Brain pericyte (primary cell): ENCODE measurements around the gene CADM4.
"Not testable (repeated sequence)": the region's sequence is repeated elsewhere in the genome, so short reads cannot be mapped to it uniquely, and the experiment has no call there.

Experiments used
- DNase-seq: peaks from one replicate; pipeline ENCODE4 v3.0.0-alpha.2; 2012; ENCODE audit warnings: low read depth, low spot score

CADM4 gene

DNA sequence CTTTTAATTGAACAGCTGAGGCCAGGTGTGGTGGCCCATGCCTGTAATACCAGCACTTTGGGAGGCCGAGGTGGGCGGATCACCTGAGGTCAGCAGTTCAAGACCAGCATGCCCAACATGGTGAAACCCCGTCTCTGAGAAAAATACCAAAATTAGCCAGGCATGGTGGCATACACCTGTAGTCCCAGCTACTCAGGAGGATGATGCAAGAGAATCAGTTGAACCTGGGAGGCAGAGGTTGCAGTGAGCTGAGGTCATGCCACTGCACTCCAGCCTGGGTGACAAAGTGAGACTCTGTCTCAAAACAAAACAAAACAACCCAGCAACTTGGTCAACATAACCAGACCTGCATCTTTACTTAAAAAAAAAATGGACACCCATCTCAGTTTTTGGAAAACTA is 52.6 kb downstream of the CADM4 start:
- not testable (repeated sequence) for DNase-seq

DNA sequence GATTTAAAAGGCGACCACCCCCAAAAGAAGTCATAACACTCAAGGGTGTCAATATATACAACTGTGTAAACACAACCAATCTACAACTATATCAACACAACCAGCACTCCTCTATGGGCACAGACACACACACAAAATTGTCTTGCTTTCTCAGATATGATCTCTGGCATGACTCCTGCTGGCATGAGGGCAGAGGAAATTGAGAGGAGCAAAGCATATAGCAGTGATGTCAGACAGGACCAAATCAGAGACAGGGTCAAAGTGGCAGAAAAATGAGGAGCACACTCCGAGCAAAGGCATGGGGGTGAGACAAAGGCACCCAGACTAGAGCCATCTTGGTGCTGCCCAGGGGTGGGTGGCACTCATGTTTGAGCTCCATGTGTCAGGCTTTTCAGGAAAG is 53.3 kb downstream of the CADM4 start:
- no peak for DNase-seq

DNA sequence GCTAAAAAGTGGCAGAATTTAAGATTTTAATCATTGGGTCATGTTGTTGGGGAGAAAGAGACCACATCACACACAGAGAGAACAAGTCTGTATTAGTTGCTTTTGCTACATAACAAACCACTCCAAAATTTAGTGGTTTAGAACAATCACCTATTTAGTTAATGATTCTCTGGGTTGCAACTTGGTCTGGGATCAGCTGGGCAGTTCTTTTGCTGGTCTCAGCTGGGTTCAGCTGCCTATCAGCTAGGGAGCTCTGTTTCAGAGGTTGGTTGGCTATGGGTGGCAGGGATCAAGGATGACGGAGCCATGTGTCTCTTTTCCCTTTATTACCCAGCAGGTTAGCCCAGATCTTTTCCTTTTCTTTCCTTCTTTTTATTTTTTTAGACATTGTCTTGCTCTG is 55.2 kb downstream of the CADM4 start:
- no peak for DNase-seq

DNA sequence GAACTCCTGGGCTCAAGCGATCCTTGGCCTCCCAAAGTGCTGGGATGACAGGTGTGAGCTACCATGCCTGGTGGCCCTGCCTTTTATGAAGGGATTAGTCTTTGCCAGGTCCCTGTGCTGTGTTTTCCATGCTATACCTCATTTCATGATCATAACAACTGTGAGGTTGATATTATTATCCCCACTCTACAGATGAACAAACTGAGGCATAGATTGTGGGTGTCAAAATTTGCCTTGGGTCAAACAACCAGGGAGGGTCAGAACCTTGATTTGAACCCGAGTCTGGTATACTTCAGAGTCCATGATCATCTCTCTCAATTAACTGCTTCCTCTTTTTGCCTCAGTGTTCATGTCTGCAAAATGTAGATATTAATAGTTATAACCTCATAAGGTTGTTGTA is 57.2 kb downstream of the CADM4 start:
- DNase-seq = no peak

DNA sequence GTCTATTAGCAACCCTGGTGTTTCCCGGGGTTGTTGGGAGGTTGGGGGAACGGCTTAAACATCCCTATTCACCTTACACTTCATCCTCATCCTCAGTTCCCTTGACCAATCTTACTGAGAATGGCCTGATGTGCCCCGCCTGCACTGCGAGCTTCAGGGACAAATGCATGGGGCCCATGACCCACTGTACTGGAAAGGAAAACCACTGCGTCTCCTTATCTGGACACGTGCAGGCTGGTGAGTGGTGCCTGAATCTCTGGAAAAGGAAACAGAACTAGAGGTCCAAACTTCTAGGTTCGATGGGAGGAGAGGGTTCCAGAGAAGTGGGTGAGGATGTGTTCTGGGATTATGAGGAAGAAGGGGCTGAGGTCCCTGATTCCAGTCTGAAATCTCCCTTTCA is 58.2 kb downstream of the CADM4 start:
- no peak for DNase-seq

DNA sequence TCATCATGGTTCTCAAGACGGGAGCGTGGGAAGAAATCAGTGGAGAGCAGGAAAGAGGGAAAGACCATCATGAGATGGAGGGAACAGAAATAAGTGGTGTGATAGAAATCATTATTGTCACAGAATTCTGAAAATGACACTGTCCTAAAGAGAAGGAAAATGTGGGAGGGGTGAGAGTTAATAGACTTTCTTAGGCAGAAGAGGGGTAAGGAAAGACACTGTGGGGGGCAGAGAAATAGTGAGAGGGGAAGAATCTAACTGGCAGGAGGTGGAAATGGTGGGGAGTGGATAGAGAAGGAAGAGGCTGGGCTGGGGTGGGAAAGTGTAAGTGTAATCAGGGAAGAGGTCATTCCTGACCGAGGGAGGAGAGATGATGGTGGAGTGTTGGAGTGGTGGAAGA is 60.9 kb downstream of the CADM4 start:
- no peak for DNase-seq

DNA sequence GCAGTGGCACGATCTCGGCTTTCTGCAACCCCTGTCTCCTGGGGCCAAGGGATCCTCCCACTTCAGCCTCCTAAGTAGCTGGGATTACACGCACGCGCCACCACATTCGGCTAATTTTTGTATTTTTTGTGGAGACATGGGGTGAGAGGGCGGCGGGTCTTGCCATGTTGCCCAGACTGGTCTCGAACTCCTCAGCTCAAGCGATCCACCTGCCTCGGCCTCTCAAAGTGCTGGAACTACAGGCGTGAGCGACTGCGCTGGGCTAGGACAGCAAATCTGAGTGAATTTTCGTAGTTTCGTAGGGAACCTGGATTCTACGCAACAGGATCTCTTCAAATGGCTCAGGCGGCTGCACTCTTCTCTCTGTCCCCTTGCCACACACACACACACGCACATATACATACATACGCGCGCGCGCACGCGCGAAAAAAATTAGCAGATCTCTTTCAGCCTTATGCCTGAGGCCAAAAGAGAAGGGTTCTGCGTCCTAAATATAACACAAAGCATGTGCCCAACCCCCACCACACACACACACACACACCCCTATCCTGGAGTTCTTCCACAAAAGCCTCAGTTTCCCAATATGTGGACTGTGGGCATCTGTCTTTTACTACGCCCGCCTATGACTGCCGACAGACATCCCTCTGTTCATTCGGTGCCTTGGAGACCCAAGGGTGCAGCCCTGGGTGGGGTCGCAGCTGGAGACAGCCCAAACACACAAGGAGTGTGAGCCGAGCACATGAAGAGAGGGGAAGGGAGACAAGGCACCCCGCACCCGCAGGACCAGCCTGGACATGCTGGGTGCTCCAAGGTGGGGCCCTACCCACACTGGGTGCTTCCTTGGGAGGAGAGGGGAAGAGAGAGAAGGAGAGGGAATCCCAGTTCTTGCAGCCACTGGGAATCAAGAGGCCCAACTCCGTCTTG is 63.4 kb downstream of the CADM4 start:
- no peak for DNase-seq

DNA sequence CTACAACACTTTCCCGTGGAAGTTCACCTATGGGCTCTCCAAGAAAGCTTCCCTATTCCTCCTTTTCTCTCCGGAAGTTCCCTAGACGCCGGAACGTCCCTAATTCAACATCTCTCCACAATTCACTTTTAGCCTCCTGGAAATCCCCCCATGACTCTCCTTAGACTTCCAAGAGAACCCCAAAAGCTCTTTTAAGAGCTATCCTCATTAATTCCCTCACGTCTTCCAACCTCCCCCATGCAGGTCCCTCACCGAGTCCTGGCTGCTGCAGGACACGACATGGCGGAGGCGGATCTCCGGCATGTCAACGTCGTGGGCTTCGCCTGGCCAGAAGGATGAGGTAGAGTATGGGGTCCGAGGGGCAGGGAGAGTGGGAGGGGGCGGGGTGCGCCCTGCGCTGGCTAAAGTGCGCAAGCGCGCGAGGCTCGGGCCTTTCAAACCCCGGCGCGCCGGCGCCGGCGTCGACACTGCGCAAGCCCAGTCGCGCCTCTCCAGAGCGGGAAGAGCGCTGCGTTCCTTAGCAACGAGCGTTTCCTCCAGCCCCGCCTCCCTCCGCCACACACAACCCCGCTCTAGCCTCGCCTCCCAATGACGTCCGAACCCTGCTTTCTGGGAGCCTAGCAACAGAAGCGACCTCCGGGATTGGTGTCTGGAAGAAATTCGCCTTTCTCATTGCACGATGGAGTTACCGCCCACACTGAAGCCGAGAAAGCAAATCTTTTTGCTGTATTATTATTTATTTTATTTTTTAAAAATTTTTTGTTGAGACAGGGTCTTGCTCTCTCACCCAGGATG is 64.3 kb downstream of the CADM4 start, which contains the start of the genes PINLYP and XRCC1:
TSS of gene PINLYP (plus strand) at position 646 of the 795 bp plus-strand sequence. CDS start 1,391 bp downstream, outside the sequence.
TSS of gene XRCC1 (minus strand) at position 372 of the 795 bp plus-strand sequence. CDS start at position 303, 69 bp downstream.
- peak; percentile 97 for DNase-seq

DNA sequence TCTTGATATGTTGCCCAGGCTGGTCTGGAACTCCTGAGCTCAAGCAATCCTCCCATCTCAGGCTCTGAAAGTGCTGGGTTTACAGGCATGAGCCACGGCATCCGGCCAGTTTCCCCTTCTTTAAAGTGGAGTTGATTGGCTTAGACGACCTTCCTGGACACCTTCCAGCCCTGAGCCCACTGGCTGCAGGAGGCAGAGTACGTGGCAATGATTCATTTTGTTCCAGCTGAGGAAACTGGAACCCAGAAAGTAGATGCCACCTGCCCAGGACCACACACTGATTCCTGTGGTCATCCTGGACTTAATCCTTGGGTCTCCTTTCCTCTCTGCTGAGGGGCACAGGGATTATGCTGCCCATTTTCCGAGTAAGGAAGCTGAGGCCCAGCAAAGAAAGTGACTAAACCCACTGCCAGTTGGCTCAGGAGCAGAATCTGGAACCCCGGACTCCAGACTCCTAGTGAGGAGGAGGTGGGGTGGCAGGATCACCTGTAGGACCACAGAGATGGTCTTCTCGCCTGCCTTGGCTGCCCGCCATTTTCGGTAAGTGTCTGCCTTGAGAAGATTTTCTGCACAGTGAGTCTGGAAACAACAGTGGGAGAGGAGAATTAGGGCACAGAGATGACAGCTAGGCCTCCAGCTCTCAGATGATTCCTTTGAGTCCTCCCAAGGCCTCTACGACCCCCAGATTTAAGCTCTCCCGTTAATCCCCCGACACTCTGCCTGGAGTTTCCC is 65.1 kb downstream of the CADM4 start:
- DNase-seq = no peak
